KOPT-K1 (cell line): Measurements from ENCODE around the gene SRRM4.
"Not testable (repeated sequence)": the region's sequence is repeated elsewhere in the genome, so short reads cannot be mapped to it uniquely, and the experiment has no call there.

ENCODE experiments used
- H3K27ac ChIP-seq: fragments of 200-600 bp; sonication (generic); 2 replicates; pipeline ENCODE4 v1.5.1; 2016; ENCODE audit warnings: antibody characterized with exemption, mild to moderate bottlenecking, low read depth, low read length; ENCODE audit not compliant: poor library complexity, severe bottlenecking
- H3K36me3 ChIP-seq: fragments of 200-600 bp; sonication (generic); 2 replicates; pipeline ENCODE4 v1.5.1; 2017; ENCODE audit warnings: antibody characterized with exemption, mild to moderate bottlenecking, low read length, moderate library complexity; ENCODE audit not compliant: insufficient read depth
- H3K9me3 ChIP-seq: fragments of 200-600 bp; sonication (generic); 2 replicates; pipeline ENCODE4 v1.5.1; 2017; ENCODE audit warnings: antibody characterized with exemption, low read length, mild to moderate bottlenecking; ENCODE audit not compliant: insufficient read depth, poor library complexity, severe bottlenecking

Gene SRRM4

DNA sequence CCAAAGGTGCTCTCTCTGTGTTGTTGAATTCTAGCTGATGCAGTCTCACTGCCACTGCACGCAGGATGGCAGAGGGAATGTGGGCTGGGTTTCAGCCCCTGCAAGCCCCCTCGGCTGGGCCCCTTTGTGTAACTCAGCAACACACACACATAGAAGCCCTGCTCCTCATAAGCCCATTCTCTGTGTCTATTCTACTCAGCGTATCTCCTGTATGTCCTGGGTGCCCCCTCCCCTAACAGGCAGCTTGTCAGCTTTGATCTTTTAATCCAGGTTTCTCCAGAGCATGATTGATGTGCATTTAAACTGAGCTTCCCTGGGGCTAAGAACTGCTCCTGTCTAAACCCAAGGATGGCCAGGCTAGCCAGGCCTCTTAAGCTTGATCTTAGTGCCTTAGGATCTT, 43.0 kb downstream of the SRRM4 start:
- Histone ChIP-seq H3K27ac (no peak overlapping the region), H3K36me3 (no peaks in the 10 kb centered on the region), H3K9me3 (peaks cover 3% of the 10 kb centered on the region)

DNA sequence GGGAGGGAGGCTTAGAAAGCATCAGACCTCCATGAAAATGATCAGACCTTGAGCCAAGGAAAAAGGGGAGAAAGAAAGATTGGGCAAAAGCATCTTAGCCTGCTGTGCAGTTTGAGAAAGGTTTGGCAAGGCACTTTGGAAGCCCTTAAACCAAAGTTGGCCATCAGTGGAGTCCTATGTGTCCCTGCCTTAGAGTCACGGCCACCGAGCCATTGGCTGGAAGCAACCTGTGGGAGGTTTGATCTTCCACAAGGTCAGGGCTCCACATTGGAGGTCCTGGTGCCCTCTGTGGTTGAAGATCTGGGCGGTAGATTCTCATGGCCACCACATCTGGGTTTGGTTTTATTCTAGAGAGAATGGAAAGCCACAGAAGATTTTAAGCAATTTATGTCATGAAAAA, 44.4 kb downstream of the SRRM4 start:
- H3K9me3 ChIP-seq, result peaks cover 3% of the 10 kb centered on the region
- H3K36me3 ChIP-seq, result no peaks in the 10 kb centered on the region
- no peak overlapping the region for H3K27ac ChIP-seq

DNA sequence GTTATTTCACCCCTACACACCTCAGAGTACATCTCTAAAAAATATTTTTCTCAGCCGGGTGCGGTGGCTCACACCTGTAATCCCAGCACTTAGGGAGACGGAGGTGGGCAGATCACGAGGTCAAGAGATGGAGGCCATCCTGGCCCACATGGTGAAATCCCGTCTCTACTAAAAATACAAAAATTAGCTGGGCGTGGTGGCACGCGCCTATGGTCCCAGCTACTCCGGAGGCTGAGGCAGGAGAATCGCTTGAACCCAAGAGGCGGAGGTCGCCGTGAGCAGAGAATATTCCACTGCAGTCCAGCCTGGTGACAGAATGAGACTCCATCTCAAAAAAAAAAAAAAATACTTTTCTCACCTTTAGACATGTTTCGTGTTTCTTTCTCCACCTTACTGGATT, 52.0 kb downstream of the SRRM4 start:
- H3K27ac ChIP-seq, H3K9me3 ChIP-seq, H3K36me3 ChIP-seq: not testable (repeated sequence)

DNA sequence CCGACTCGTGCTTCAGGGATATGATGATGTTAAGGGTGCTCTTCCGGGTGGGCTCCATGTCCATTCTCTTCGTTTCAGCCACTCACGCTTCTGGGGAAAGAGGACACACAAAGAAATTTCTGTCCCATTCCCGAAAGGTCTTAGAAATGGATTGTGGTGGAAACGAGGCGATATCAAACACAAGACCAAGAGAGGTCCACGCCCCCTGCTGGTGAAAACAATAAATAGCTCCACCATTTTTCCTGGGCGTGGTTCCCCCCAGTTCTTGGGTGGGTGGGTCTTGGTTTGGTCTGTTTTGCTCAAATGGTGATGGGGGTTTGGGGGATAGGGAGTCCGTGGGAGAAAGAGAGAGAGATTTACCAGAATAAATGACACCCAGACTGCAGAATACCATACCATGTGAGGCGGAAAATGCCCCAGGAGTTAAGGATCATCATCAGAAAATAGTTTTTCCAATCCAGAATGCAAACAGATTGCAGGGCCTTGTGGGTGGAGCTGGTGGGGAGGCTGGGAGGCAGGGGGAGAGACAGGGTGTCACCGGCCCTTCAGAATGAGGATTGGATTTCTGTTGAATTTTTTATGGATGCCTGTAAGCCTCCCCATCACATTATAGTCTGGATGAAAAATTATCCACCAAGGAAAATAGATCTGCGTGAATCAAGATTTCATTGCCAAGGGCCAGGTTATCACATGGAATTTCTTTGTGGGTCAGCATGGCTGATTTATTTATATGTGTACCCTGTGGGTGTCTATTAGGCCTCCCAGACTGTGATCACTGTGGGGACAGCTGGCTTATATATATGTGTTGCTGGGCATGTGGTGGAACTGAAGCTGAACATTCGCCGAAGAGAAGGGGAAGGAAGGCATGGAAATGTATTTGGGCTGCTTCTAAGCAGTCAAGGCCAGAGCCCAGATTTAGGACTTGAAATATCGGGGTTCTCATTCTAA, 55.8 kb downstream of the SRRM4 start:
- H3K36me3 ChIP-seq, result no peaks in the 10 kb centered on the region
- H3K27ac ChIP-seq, result no peak overlapping the region

DNA sequence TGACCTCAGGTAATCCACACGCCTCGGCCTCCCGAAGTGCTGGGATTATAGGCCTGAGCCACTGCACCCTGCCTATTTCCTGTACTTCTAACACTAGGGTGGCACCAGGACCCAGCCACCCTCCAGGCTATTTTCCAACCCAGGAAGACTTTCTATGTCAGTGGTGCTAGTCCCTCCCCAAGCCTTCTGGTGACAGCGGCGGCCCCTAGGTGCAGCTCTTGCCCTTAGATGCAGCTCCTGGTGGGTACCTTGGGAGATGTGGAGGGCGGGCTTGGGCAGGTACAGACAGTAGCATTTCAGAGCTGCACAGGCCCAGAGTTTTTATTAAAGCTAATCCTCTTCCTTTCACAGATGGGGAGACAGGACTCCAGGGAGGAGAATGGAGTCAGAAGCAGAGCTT, 62.8 kb downstream of the SRRM4 start:
- Histone ChIP-seq H3K36me3 (no peaks in the 10 kb centered on the region), H3K27ac (no peak overlapping the region), H3K9me3 (no peaks in the 10 kb centered on the region)

More for the DNA sequence above, 55.8 kb downstream of the SRRM4 start:
- no peaks in the 10 kb centered on the region for H3K9me3 ChIP-seq

DNA sequence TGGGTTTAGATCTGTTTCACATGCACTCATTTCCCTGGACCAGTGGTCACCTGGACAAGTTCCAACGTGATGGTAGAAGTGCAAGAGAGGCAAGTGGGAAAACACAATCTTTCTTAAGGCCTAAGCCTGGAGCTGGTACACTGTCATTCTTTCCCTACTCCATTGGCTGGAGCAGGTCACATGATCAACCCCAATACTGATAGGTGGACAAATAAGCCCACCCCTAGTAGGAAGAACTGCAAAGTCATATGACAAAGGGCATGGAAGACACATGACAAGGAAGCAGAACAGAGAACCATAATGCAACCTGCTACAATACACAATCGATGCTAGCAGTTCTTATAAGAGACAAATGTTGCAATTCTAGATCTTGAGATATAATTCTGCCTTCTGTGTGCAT, 66.3 kb downstream of the SRRM4 start:
- Histone ChIP-seq H3K9me3 (no peaks in the 10 kb centered on the region), H3K27ac (no peak overlapping the region), H3K36me3 (no peaks in the 10 kb centered on the region)

DNA sequence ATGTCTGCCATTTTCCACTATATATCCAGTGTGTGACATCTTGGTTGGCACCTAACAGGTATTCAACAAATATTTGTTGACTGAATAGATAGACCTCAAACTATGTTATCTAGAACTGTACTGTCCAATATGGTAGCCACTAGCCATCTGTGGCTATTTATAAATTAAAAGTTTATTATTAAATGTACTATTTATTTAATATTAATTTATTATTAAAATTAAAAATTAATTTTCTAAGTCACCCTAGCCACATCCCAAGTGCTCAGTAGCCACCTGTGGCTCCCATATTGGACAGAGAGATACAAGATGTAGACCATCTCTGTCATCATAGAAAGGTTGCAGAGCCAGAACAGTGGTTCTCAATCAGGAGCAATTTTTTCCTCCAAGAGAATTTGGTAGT, 69.3 kb downstream of the SRRM4 start:
- no peaks in the 10 kb centered on the region for H3K36me3 ChIP-seq
- no peak overlapping the region for H3K27ac ChIP-seq
- H3K9me3 ChIP-seq, result no peaks in the 10 kb centered on the region

DNA sequence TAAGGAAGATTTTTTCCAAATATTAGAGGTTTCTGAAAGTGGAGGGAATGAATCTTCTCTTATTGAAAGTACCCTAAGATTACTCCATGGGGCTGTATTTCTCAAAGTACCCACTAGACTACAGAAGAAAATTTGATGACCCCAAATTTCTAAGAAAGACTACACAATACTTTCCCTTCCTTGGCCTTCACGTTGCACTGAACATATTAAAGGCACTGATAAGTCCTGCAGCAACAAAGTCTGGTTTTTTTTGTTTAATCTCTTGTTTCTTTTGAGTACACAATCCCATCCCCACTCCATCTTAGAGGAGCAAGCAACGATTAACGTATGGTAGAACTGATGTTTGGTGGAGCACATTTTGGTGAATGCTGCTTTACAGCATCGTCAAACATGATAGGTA, 70.1 kb downstream of the SRRM4 start:
- Histone ChIP-seq H3K36me3 (no peaks in the 10 kb centered on the region), H3K9me3 (no peaks in the 10 kb centered on the region), H3K27ac (no peak overlapping the region)

DNA sequence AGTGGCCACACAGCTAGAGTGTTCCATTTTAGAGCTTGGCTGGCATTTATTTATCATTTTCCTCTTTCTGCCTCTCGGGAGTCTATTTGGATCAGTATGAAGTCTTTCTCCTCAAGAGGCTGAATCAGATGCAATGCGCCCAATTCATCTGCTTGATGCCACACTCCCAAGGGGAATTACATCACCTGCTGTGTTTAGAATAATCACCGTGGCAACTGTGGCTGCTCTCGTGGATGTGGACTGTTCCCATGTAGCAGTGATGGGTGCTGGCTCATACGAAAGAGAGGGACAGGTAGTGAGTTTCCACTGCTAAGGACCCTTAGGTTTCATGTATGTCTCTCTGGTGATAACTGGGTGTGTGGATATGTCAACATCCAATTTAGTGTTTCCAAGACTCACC, 70.7 kb downstream of the SRRM4 start:
- Histone ChIP-seq H3K27ac (no peak overlapping the region), H3K36me3 (no peaks in the 10 kb centered on the region), H3K9me3 (no peaks in the 10 kb centered on the region)

DNA sequence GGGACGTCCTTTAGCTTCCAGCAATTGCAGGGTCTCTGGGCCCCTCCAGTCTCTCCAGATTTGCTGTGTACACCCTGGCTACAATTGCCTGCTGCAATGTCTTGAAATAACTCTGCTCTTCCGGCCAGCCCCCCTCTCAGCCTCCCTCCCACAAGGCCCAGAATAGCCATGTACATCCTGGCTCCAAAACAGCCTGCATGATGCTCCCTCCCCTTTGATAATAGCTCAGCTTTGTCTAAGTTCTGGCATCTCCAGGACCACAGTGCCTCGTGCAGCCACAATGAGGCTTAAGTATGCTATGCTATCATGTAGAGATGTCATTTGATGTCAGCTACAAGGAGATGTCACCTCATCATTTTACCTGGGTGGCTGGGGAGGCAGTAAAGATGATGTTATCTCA, 74.6 kb downstream of the SRRM4 start:
- no peaks in the 10 kb centered on the region for H3K36me3 ChIP-seq
- no peak overlapping the region for H3K27ac ChIP-seq
- no peaks in the 10 kb centered on the region for H3K9me3 ChIP-seq

DNA sequence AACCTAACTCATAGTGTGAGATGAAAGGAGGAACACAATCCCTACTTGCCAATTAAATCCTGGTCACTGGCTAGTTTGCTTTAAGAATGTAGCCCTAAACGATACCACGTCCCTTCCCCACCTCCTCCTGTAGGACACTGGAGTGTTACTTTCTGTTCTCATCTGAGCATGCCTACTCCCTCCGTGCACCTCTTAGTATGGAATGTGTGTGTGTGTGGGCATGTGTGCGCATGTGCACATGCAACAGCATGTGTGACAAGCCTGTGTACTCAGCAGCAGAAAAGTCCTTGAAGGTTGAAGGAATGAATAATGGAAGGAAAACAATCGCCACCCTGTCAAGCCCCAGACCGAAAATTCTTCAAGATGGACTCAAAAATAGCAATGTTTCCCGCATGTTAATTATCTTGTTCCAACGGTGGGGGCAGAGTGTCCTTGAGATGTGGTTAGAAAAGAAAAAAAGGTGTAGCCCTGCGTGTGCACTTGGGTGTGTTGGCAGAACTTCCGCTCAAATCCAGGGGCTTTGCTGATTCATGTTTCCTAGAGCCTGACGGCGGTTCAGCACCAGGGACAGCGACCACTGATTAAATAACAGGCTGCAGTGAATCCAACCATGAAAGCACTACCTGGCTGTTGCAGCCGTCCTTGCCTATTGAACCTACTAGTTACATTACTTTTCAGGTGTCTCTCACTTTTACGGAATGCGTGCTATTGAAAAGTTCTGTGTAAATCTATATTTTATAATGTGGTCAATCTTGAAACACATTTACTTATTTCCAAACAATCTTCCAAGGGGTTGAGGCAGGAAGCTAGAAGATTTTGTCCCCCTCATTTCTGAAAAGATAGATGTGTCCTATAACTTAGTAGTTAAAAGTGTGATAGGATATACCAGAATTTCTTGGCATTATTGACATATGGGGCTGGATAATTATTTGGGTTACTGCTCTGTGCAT, 79.8 kb downstream of the SRRM4 start:
- Histone ChIP-seq H3K36me3 (no peaks in the 10 kb centered on the region), H3K9me3 (no peaks in the 10 kb centered on the region), H3K27ac (no peak overlapping the region)

DNA sequence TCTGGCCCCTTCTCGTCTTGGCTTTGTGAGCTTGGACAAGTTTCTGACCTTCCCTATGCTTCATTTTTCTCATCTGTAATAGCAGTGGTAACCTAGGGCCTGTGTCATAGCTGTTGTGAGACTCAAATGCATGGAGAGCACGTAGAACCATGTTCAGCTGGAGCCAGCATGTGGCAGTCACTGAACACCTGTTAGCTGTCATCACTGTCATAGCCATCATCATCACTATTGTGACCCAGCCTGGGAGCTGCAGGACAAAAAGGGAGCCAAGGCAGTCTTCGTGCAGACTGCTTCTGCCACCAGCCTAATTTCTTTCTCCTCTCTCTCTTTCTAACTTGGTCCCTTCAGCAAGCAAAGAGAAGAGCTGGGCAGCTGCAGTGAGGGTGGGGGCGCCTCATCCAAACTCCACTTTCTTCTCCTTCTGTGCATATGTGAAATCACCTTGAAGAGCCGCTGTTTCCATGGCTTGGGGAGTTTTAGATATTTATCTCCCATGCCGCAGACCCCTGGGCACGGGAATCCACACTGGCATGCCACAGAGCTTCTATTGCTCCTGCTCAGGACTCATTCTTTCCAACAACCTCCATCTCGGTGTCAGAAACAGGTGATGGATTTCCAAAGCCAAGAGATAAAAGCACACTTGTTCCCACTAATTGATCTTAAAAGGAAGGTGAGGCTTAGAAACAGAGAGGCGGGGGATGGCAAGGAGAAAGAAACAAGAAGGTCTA, 87.0 kb downstream of the SRRM4 start:
- Histone ChIP-seq H3K9me3 (no peaks in the 10 kb centered on the region), H3K36me3 (no peaks in the 10 kb centered on the region), H3K27ac (no peak overlapping the region)

DNA sequence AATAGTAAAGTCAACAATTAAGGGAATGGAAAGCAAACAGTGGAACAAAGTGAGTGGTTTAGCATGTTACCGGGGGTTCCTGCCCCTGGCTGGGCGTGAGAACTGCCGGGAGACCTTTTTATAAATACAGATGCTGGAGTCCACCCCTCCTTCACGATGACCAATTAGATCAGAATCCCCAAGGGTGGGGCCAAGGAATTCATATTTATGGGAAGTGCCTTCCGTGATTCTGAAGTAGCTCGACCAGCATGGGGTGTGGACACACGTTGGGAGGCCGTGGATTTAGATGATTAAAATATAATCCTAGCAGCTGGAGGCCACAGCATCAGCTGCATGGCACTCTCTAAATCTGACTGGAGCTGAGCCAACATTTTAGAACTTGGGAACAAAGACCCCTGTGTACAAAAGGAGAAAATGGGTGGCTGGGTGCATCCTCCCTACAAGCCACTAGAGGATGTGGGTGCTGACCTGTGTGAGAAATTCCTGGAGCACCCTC, 87.9 kb downstream of the SRRM4 start:
- H3K36me3 ChIP-seq, result no peaks in the 10 kb centered on the region
- H3K27ac ChIP-seq, result no peak overlapping the region
- no peaks in the 10 kb centered on the region for H3K9me3 ChIP-seq

DNA sequence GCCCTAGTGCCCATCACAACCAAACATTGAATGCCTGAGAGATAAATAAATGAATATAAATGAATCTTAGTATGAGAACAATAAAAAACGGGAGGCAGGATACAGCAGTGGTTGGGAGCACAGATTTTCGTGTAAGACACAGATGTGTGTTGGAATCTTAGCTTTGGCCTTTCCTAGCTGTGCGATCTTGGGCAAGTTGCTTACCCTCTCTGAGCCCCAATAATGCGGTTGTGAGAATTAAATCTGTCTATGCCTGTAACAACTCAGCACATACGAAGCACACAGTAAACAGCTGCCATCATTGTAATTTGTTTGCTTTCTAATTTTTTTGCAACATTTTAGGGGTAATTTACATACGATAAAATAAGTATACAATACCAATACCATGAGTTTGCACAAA, 89.8 kb downstream of the SRRM4 start:
- H3K9me3 ChIP-seq, result no peaks in the 10 kb centered on the region
- H3K27ac ChIP-seq, result no peak overlapping the region
- no peaks in the 10 kb centered on the region for H3K36me3 ChIP-seq
